Mononuclear cell (primary cell): ENCODE results near the gene PHACTR2. TPM values are rescaled to one million over a fixed set of nuclear protein-coding genes. Genes with fewer than 3 reads are reported as not detected.
"Not testable (repeated sequence)": the region's sequence is repeated elsewhere in the genome, so short reads cannot be mapped to it uniquely, and the experiment has no call there.

Source experiments
- H3K27me3 ChIP-seq: 2 replicates; pipeline ENCODE4 v1.6.0; 2011; ENCODE audit warnings: low read length, control low read depth; ENCODE audit not compliant: insufficient read depth
- H3K4me1 ChIP-seq: 2 replicates; pipeline ENCODE4 v1.5.1; 2011; ENCODE audit warnings: mild to moderate bottlenecking, low read length, control low read depth; ENCODE audit not compliant: insufficient read depth
- H3K4me3 ChIP-seq: 2 replicates; pipeline ENCODE4 v1.5.1; 2011; ENCODE audit warnings: mild to moderate bottlenecking, low read length, moderate library complexity
- H3K9me3 ChIP-seq: 2 replicates; pipeline ENCODE4 v1.5.1; 2011; ENCODE audit warnings: low read depth, mild to moderate bottlenecking, control low read depth, low read length
- total RNA-seq: library from RNA; depleted of rRNA; stranded (reverse); fragments of >200 nt; gene quantifications from one replicate; pipeline ENCODE4 v1.2.3, GENCODE V29; 2012

PHACTR2 gene
- total RNA-seq, 1 donor, result 30.0 TPM

DNA sequence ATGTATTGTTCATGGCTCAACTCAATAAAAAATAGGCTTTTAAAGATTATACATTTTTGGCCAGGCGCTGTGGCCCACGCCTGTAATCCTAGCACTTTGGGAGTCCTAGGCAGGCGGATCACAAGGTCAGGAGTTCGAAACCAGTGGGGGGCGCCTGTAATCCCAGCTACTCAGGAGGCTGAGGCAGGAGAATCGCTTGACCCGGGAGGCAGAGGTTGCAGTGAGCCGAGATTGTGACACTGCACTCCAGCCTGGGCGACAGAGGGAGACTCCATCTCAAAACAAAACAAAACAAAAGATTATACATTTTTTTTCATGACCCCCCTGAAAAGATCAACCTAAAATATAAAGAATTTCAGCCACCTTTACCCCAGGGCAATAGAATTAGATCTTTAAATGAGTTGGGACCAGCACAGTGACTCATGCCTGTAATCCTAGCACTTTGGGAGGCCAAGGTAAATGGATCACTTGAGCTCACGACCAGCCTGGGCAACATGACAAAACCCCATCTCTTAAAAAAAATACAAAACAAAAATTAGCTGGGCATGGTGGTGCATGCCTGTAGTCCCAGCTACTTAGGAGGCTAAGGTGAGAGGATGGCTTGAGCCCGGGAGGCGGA is 60.4 kb downstream of the PHACTR2 start:
- H3K4me1 ChIP-seq, result peaks cover 43% of the 10 kb centered on the region

GRCh38 chr6:143739341-143739851 is 61.6 kb downstream of the PHACTR2 start:
- no peaks in the 10 kb centered on the region for H3K27me3 ChIP-seq
- peaks cover 34% of the 10 kb centered on the region for H3K4me1 ChIP-seq
- H3K4me3 ChIP-seq, result no peak overlapping the region
- no peaks in the 10 kb centered on the region for H3K9me3 ChIP-seq

More for the DNA sequence above, 60.4 kb downstream of the PHACTR2 start:
- H3K9me3 ChIP-seq, H3K27me3 ChIP-seq, H3K4me3 ChIP-seq: not testable (repeated sequence)

- no peaks in the 10 kb centered on the region for H3K9me3 ChIP-seq
- no peaks in the 10 kb centered on the region for H3K27me3 ChIP-seq
- no peak overlapping the region for H3K4me3 ChIP-seq
- peaks cover 26% of the 10 kb centered on the region for H3K4me1 ChIP-seq
Observed at GRCh38 chr6:143740213-143740612, 62.4 kb downstream of the PHACTR2 start.

GRCh38 chr6:143741480-143741879 is 63.7 kb downstream of the PHACTR2 start:
- no peaks in the 10 kb centered on the region for H3K27me3 ChIP-seq
- no peak overlapping the region for H3K4me3 ChIP-seq
- peaks cover 22% of the 10 kb centered on the region for H3K4me1 ChIP-seq
- H3K9me3 ChIP-seq, result no peaks in the 10 kb centered on the region

- no peaks in the 10 kb centered on the region for H3K9me3 ChIP-seq
- peaks cover 22% of the 10 kb centered on the region for H3K4me1 ChIP-seq
- H3K27me3 ChIP-seq, result no peaks in the 10 kb centered on the region
- H3K4me3 ChIP-seq, result no peak overlapping the region
Observed at GRCh38 chr6:143742070-143742954, 64.5 kb downstream of the PHACTR2 start.

DNA sequence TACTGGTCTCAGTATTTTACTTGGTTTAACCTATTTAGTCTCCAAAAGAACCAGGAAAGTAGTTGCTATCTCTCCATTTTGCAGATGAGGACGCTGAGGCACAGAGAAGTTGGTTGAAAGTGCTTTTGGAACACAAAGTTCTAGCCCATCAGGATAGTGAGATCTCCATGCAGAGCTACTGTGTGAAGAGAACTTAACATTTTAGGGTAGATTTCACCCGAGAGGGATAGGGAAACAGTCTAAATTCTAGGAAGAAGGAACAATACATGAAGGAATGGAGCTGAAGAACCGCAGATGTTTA is 65.1 kb downstream of the PHACTR2 start:
- Histone ChIP-seq H3K4me3 (no peak overlapping the region), H3K9me3 (no peaks in the 10 kb centered on the region), H3K27me3 (no peaks in the 10 kb centered on the region), H3K4me1 (peaks cover 22% of the 10 kb centered on the region)

- Histone ChIP-seq H3K4me1 (peaks cover 22% of the 10 kb centered on the region), H3K27me3 (no peaks in the 10 kb centered on the region), H3K4me3 (no peak overlapping the region), H3K9me3 (no peaks in the 10 kb centered on the region)
Observed at GRCh38 chr6:143743301-143744166, 65.8 kb downstream of the PHACTR2 start.

- Histone ChIP-seq H3K9me3 (no peaks in the 10 kb centered on the region), H3K27me3 (no peaks in the 10 kb centered on the region), H3K4me3 (no peak overlapping the region), H3K4me1 (peaks cover 17% of the 10 kb centered on the region)
Observed at GRCh38 chr6:143744551-143745165, 66.9 kb downstream of the PHACTR2 start.

DNA sequence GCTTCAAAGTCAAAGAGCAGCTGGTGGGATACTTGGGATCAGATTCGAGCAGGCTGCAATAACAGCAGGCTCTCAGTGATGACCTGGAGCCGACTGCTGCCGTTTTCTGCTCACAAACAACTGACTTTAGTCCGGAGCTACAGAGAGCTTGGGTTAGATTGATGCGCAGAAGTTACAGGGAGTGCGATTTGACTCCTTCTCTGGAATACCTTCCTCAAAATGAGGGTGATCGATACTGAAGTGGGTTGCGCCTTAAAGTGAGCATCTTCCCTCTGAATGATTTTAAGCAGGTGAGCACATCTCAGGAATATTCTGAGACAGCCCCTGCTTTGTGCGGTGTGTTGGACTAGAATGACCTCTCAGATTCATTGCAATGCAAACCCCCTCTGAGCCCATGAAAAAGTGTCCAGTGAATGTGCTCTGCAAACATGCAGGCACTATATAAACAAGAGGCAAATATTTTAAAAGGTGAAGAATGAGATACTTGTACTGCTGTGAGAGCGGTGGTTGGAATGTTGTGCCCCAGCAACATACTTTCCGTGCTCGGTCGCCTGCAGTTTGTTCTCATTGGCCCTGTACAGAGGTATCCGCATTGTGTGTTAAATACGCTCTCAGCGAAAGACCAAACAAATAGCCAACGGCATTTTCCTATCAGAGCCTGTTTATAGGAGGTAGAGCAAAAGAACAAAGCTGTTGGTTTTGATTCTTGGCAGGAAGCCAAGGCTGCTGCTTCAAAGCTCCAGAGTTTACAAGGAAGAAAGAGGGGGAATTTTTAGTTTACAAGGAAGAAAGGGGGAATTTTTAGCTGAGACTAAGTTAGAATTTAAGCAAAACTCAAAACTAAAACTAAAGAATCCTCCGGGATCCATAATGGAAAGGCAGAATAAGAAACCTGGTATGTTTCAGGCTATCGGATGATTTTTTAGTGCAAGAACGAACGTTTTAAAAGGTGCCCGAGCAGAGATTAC is 67.7 kb downstream of the PHACTR2 start:
- Histone ChIP-seq H3K4me1 (peaks cover 17% of the 10 kb centered on the region), H3K27me3 (no peaks in the 10 kb centered on the region), H3K9me3 (no peaks in the 10 kb centered on the region), H3K4me3 (no peak overlapping the region)

DNA sequence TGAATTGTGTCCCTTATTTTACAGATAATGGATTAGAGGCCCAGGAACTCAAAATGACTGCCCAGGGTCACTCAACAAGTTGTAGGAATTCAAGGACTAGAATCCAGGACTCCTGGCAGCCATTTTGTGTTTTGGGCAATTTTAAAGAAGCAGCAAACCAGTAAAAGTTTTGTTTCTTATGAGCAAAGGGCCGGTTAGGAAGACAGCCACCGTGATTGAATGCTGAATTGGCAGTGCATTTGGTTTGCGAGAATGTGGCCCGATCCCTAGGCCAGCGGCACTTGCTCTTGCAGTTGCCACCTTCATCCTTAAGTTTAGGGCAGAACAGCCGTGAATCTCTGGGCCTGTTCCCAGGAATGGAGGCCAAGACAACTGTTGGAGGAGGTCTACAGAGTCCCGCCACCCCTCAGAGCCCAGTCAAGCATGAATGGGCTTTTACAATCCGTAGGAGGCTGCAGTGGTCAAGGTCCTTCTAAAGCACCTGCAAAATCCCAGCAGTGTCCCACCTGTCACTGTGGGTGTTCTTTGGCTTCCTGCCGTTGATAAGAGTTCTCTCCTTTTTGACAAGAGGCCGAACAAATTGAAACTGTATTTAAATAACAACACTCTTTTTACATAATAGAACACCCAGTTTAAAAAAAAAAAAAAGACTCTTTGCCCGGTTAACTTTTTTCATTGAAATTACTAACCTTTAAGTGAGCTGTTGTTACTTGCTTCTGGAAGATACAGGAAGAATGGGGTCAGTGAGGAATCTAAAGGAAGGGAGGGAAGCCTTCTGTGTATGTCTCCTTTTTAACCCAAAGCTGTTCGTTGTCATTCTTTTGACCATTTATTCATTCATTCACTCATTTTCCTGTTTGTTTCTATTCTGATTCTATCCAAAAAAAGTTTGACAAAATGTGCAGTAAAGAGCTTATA is 68.7 kb downstream of the PHACTR2 start:
- Histone ChIP-seq H3K4me3 (no peak overlapping the region), H3K27me3 (no peaks in the 10 kb centered on the region), H3K9me3 (no peaks in the 10 kb centered on the region), H3K4me1 (peaks cover 10% of the 10 kb centered on the region)

GRCh38 chr6:143747347-143747842 is 69.6 kb downstream of the PHACTR2 start:
- peaks cover 2% of the 10 kb centered on the region for H3K4me1 ChIP-seq
- H3K9me3 ChIP-seq, result no peaks in the 10 kb centered on the region
- H3K4me3 ChIP-seq, result no peak overlapping the region
- H3K27me3 ChIP-seq, result no peaks in the 10 kb centered on the region

GRCh38 chr6:143749891-143750290 is 72.1 kb downstream of the PHACTR2 start:
- no peak overlapping the region for H3K4me3 ChIP-seq
- H3K27me3 ChIP-seq, result no peaks in the 10 kb centered on the region
- no peaks in the 10 kb centered on the region for H3K9me3 ChIP-seq
- no peaks in the 10 kb centered on the region for H3K4me1 ChIP-seq

DNA sequence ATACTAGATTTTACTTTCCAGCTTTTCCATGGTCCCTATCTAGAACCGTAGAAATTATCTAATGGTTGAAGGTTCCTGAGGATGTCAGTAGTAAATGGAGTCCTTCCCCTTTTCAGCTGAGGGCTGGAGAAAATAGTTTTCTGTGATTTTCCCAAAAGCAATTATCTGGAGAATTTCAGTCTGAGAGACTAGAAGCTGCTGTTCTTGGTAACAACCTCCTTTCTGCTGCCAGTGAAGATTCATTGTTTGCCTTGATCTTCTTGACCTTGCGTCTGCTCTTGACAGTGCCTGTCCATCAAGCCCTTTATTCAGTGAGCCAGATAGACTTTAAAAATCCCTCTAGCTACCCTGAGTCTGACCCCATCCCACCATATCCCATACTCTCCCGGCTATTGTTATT is 73.1 kb downstream of the PHACTR2 start:
- Histone ChIP-seq H3K27me3 (no peaks in the 10 kb centered on the region), H3K4me3 (no peak overlapping the region), H3K4me1 (no peaks in the 10 kb centered on the region), H3K9me3 (no peaks in the 10 kb centered on the region)
